T-helper 17 cell (primary cell): ENCODE measurements around the gene PLXNA2. TPM values are rescaled to one million over a fixed set of nuclear protein-coding genes. Genes with fewer than 3 reads are reported as not detected.

Source experiments
- ATAC-seq: fragments of 150-1000 bp; cut with Tn5 transposase; 2 replicates; pipeline ENCODE4 v1.10.0; 2021; ENCODE audit warnings: mild to moderate bottlenecking, moderate library complexity
- DNase-seq, 3 donors: peaks; one replicate each; pipeline versions ENCODE4 v3.0.0 to v3.0.0-alpha.2; 2020 to 2021
- H3K9me3 ChIP-seq: one replicate; pipeline ENCODE4 v1.7.0; 2013; ENCODE audit warnings: low read length, mild to moderate bottlenecking; ENCODE audit not compliant: control insufficient read depth, poor library complexity, severe bottlenecking
- H3K27ac Mint-ChIP-seq: one replicate; pipeline ENCODE4 v1.8.0; 2022; ENCODE audit warnings: mild to moderate bottlenecking, moderate library complexity, mixed read lengths
- H3K27me3 Mint-ChIP-seq: one replicate; pipeline ENCODE4 v1.8.0; 2022; ENCODE audit warnings: mixed read lengths
- H3K36me3 Mint-ChIP-seq: one replicate; pipeline ENCODE4 v1.8.0; 2022; ENCODE audit warnings: low read depth, mixed read lengths
- H3K4me1 Mint-ChIP-seq: one replicate; pipeline ENCODE4 v1.8.0; 2022; ENCODE audit warnings: mild to moderate bottlenecking, mixed read lengths
- H3K4me3 Mint-ChIP-seq: one replicate; pipeline ENCODE4 v1.8.0; 2022; ENCODE audit warnings: mild to moderate bottlenecking, moderate library complexity, mixed read lengths
- total RNA-seq, 4 donors: library from RNA in 2 of 4; stranded (reverse) in 2 of 4; gene quantifications; one replicate each; pipeline ENCODE4 v1.2.3 and lab custom pipeline; 2022 to 2026

PLXNA2 gene
- total RNA-seq, 2 donors from 2014 or later: 1.0 to 2.2 TPM

GRCh38 chr1:208232662-208233038, 11.5 kb downstream of the PLXNA2 start:
- Mint-ChIP-seq H3K36me3 (no peaks in the 10 kb centered on the region), H3K4me1 (peaks cover 15% of the 10 kb centered on the region), H3K27ac (no peak overlapping the region), H3K4me3 (no peak overlapping the region), H3K27me3 (peaks cover 90% of the 10 kb centered on the region)
- ATAC-seq: no peak
- H3K9me3 ChIP-seq: no peaks in the 10 kb centered on the region
- DNase-seq: no peak

GRCh38 chr1:208231881-208232661, 12.1 kb downstream of the PLXNA2 start:
- H3K36me3 Mint-ChIP-seq: no peaks in the 10 kb centered on the region
- no peak overlapping the region for H3K4me3 Mint-ChIP-seq
- H3K27me3 Mint-ChIP-seq: peaks cover 85% of the 10 kb centered on the region
- ATAC-seq (no peak), DNase-seq (no peak)
- H3K27ac Mint-ChIP-seq: no peak overlapping the region
- H3K4me1 Mint-ChIP-seq: peaks cover 14% of the 10 kb centered on the region
- H3K9me3 ChIP-seq: no peaks in the 10 kb centered on the region

- Mint-ChIP-seq H3K4me3 (no peak overlapping the region), H3K36me3 (no peaks in the 10 kb centered on the region), H3K27me3 (peaks cover 80% of the 10 kb centered on the region), H3K4me1 (peaks cover 6% of the 10 kb centered on the region), H3K27ac (no peak overlapping the region)
- no peak for ATAC-seq
- DNase-seq: no peak
- no peaks in the 10 kb centered on the region for H3K9me3 ChIP-seq
Observed at GRCh38 chr1:208230668-208231529, 13.3 kb downstream of the PLXNA2 start.

- ATAC-seq: no peak
- H3K4me1 Mint-ChIP-seq: peaks cover 6% of the 10 kb centered on the region
- H3K27ac Mint-ChIP-seq: peak overlapping the region; percentile 73
- no peaks in the 10 kb centered on the region for H3K36me3 Mint-ChIP-seq
- no peak overlapping the region for H3K4me3 Mint-ChIP-seq
- H3K27me3 Mint-ChIP-seq: peaks cover 83% of the 10 kb centered on the region
- no peak for DNase-seq
- no peaks in the 10 kb centered on the region for H3K9me3 ChIP-seq
Observed at GRCh38 chr1:208228550-208228949, 15.6 kb downstream of the PLXNA2 start.

- H3K27me3 Mint-ChIP-seq: peaks cover 79% of the 10 kb centered on the region
- no peak for ATAC-seq
- peaks cover 6% of the 10 kb centered on the region for H3K4me1 Mint-ChIP-seq
- no peaks in the 10 kb centered on the region for H3K9me3 ChIP-seq
- H3K27ac Mint-ChIP-seq: no peak overlapping the region
- H3K4me3 Mint-ChIP-seq: no peak overlapping the region
- no peaks in the 10 kb centered on the region for H3K36me3 Mint-ChIP-seq
- no peak for DNase-seq
Observed at GRCh38 chr1:208228026-208228425, 16.2 kb downstream of the PLXNA2 start.

GRCh38 chr1:208227366-208227765, 16.8 kb downstream of the PLXNA2 start:
- Mint-ChIP-seq H3K4me1 (peaks cover 4% of the 10 kb centered on the region), H3K4me3 (no peak overlapping the region), H3K27ac (no peak overlapping the region), H3K36me3 (no peaks in the 10 kb centered on the region), H3K27me3 (peaks cover 78% of the 10 kb centered on the region)
- DNase-seq (no peak), ATAC-seq (no peak)
- H3K9me3 ChIP-seq: no peaks in the 10 kb centered on the region

- no peak for DNase-seq
- H3K9me3 ChIP-seq: no peaks in the 10 kb centered on the region
- H3K36me3 Mint-ChIP-seq: no peaks in the 10 kb centered on the region
- no peak overlapping the region for H3K4me3 Mint-ChIP-seq
- H3K27ac Mint-ChIP-seq: no peak overlapping the region
- H3K27me3 Mint-ChIP-seq: peaks cover 74% of the 10 kb centered on the region
- peaks cover 4% of the 10 kb centered on the region for H3K4me1 Mint-ChIP-seq
- ATAC-seq: no peak
Observed at GRCh38 chr1:208225954-208226937, 17.9 kb downstream of the PLXNA2 start.

- Mint-ChIP-seq H3K27ac (no peak overlapping the region), H3K27me3 (peaks cover 69% of the 10 kb centered on the region), H3K4me1 (peaks cover 4% of the 10 kb centered on the region), H3K36me3 (no peaks in the 10 kb centered on the region), H3K4me3 (no peak overlapping the region)
- no peak for DNase-seq
- H3K9me3 ChIP-seq: no peaks in the 10 kb centered on the region
- no peak for ATAC-seq
Observed at GRCh38 chr1:208224192-208224713, 19.9 kb downstream of the PLXNA2 start.

- DNase-seq (no peak), ATAC-seq (no peak)
- H3K36me3 Mint-ChIP-seq: no peaks in the 10 kb centered on the region
- H3K4me3 Mint-ChIP-seq: no peak overlapping the region
- no peaks in the 10 kb centered on the region for H3K9me3 ChIP-seq
- no peak overlapping the region for H3K27ac Mint-ChIP-seq
- peaks cover 4% of the 10 kb centered on the region for H3K4me1 Mint-ChIP-seq
- H3K27me3 Mint-ChIP-seq: peaks cover 64% of the 10 kb centered on the region
Observed at GRCh38 chr1:208223136-208223535, 21.0 kb downstream of the PLXNA2 start.

GRCh38 chr1:208222376-208223126, 21.6 kb downstream of the PLXNA2 start:
- peaks cover 62% of the 10 kb centered on the region for H3K27me3 Mint-ChIP-seq
- no peaks in the 10 kb centered on the region for H3K9me3 ChIP-seq
- H3K27ac Mint-ChIP-seq: no peak overlapping the region
- no peak overlapping the region for H3K4me3 Mint-ChIP-seq
- no peaks in the 10 kb centered on the region for H3K36me3 Mint-ChIP-seq
- ATAC-seq: no peak
- DNase-seq: no peak
- H3K4me1 Mint-ChIP-seq: peaks cover 4% of the 10 kb centered on the region

GRCh38 chr1:208221291-208221622, 22.9 kb downstream of the PLXNA2 start:
- Mint-ChIP-seq H3K4me1 (peaks cover 4% of the 10 kb centered on the region), H3K27me3 (peaks cover 65% of the 10 kb centered on the region), H3K36me3 (no peaks in the 10 kb centered on the region), H3K4me3 (no peak overlapping the region), H3K27ac (no peak overlapping the region)
- H3K9me3 ChIP-seq: no peaks in the 10 kb centered on the region
- DNase-seq: no peak
- no peak for ATAC-seq

- ATAC-seq: no peak
- no peaks in the 10 kb centered on the region for H3K9me3 ChIP-seq
- Mint-ChIP-seq H3K36me3 (peaks cover 4% of the 10 kb centered on the region), H3K27me3 (peaks cover 52% of the 10 kb centered on the region), H3K4me3 (no peak overlapping the region), H3K27ac (no peak overlapping the region), H3K4me1 (peaks cover 2% of the 10 kb centered on the region)
- no peak for DNase-seq
Observed at GRCh38 chr1:208219659-208220282, 24.4 kb downstream of the PLXNA2 start.
